ENCODE results near the gene ASPRV1. TPM values are rescaled to one million over a fixed set of nuclear protein-coding genes. Genes with fewer than 3 reads are reported as not detected.

Gene ASPRV1
- total and polyA plus RNA-seq, 2 donors from 2014 or later, result 1.6 to 2.1 TPM

- Histone ChIP-seq H3K27me3 (ENCODE audit: control insufficient read depth, insufficient read depth, low read length) (no peaks in the 10 kb centered on the region), H3K4me1 (ENCODE audit: control insufficient read depth in 2 of 3, insufficient read depth in 2 of 3, low read depth in 1 of 3, low read length in 3 of 3) (no peaks in the 10 kb centered on the region), H3K9ac (ENCODE audit: low read length in 3 of 3) (no peak overlapping the region), H3K9me3 (ENCODE audit: control insufficient read depth in 2 of 3, insufficient read depth in 1 of 3, low read length in 3 of 3) (no peaks in the 10 kb centered on the region), H3K36me3 (ENCODE audit: control insufficient read depth in 2 of 3, insufficient read depth in 3 of 3, low read length in 3 of 3) (peaks cover 4 to 42% (median 27%) of the 10 kb centered on the region in 3 donors), H3K4me3 (ENCODE audit: low read length in 3 of 3) (no peak overlapping the region), H3K27ac (ENCODE audit: low read depth in 2 of 2, low read length in 2 of 2) (no peak overlapping the region)
- DNase-seq (peak in 1 of 5 donors; percentile 56), FAIRE-seq (no peak)
- intact Hi-C loops (cut with DNase I), result loop anchor here (10.0 kb wide), 1 partner anchor 125 kb away; no protein-coding TSS in a partner anchor
- TF ChIP-seq, protein P1, sequence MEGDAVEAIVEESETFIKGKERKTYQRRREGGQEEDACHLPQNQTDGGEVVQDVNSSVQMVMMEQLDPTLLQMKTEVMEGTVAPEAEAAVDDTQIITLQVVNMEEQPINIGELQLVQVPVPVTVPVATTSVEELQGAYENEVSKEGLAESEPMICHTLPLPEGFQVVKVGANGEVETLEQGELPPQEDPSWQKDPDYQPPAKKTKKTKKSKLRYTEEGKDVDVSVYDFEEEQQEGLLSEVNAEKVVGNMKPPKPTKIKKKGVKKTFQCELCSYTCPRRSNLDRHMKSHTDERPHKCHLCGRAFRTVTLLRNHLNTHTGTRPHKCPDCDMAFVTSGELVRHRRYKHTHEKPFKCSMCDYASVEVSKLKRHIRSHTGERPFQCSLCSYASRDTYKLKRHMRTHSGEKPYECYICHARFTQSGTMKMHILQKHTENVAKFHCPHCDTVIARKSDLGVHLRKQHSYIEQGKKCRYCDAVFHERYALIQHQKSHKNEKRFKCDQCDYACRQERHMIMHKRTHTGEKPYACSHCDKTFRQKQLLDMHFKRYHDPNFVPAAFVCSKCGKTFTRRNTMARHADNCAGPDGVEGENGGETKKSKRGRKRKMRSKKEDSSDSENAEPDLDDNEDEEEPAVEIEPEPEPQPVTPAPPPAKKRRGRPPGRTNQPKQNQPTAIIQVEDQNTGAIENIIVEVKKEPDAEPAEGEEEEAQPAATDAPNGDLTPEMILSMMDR (IDR thresholded peaks at IDR 0.05; ENCODE audit: borderline replicate concordance, extremely low read depth, insufficient read depth), result no peak
These were observed 21.7 kb downstream of the ASPRV1 start for GRCh38 chr2:69939722-69940121.

GRCh38 chr2:69937968-69938367 lies 23.5 kb downstream of the ASPRV1 start:
- no peak for DNase-seq
- peaks cover 0 to 7% (median 3%) of the 10 kb centered on the region in 3 donors for H3K4me1 ChIP-seq (ENCODE audit: control insufficient read depth in 2 of 3, insufficient read depth in 2 of 3, low read depth in 1 of 3, low read length in 3 of 3)

GRCh38 chr2:69936906-69937305 lies 24.5 kb downstream of the ASPRV1 start:
- peaks cover 4 to 35% (median 27%) of the 10 kb centered on the region in 3 donors for H3K36me3 ChIP-seq (ENCODE audit: control insufficient read depth in 2 of 3, insufficient read depth in 3 of 3, low read length in 3 of 3)
- H3K9me3 ChIP-seq (ENCODE audit: control insufficient read depth in 2 of 3, insufficient read depth in 1 of 3, low read length in 3 of 3), result no peaks in the 10 kb centered on the region
- peak in 1 of 5 donors; percentile 31 for DNase-seq
- no peaks in the 10 kb centered on the region for H3K27me3 ChIP-seq (ENCODE audit: control insufficient read depth, insufficient read depth, low read length)
- H3K4me3 ChIP-seq (ENCODE audit: low read length in 3 of 3), result no peak overlapping the region
- FAIRE-seq, result no peak
- H3K4me1 ChIP-seq (ENCODE audit: control insufficient read depth in 2 of 3, insufficient read depth in 2 of 3, low read depth in 1 of 3, low read length in 3 of 3), result peaks cover 0 to 7% (median 3%) of the 10 kb centered on the region in 3 donors
- intact Hi-C loops (cut with DNase I), result loop anchor here (10.0 kb wide), 1 partner anchor 128 kb away; no protein-coding TSS in a partner anchor
- H3K27ac ChIP-seq (ENCODE audit: low read depth in 2 of 2, low read length in 2 of 2), result no peak overlapping the region
- no peak overlapping the region for H3K9ac ChIP-seq (ENCODE audit: low read length in 3 of 3)
- TF ChIP-seq, protein P1 (IDR thresholded peaks at IDR 0.05; ENCODE audit: borderline replicate concordance, extremely low read depth, insufficient read depth), result no peak

More at GRCh38 chr2:69937968-69938367, 23.5 kb downstream of the ASPRV1 start:
- Histone ChIP-seq H3K9ac (ENCODE audit: low read length in 3 of 3) (no peak overlapping the region), H3K27me3 (ENCODE audit: control insufficient read depth, insufficient read depth, low read length) (no peaks in the 10 kb centered on the region), H3K36me3 (ENCODE audit: control insufficient read depth in 2 of 3, insufficient read depth in 3 of 3, low read length in 3 of 3) (peaks cover 4 to 35% (median 27%) of the 10 kb centered on the region in 3 donors), H3K4me3 (ENCODE audit: low read length in 3 of 3) (no peak overlapping the region), H3K9me3 (ENCODE audit: control insufficient read depth in 2 of 3, insufficient read depth in 1 of 3, low read length in 3 of 3) (no peaks in the 10 kb centered on the region), H3K27ac (ENCODE audit: low read depth in 2 of 2, low read length in 2 of 2) (no peak overlapping the region)
- TF ChIP-seq, protein P1 (IDR thresholded peaks at IDR 0.05; ENCODE audit: borderline replicate concordance, extremely low read depth, insufficient read depth), result no peak
- no peak for FAIRE-seq
- intact Hi-C loops (cut with DNase I), result loop anchor here (10.0 kb wide), 1 partner anchor 127 kb away; no protein-coding TSS in a partner anchor
